Stimulated activated naive CD4-positive, alpha-beta T cell treated with Interleukin-2 at 50 U/mL for 16 hours (primary cell): Measurements from ENCODE around the gene ACSBG1.

ENCODE experiments used
- DNase-seq: peaks from one replicate; lab custom pipeline; 2025; lab: John Stamatoyannopoulos, UW

ACSBG1 gene

GRCh38 chr15:78222745-78223395 lies 11.5 kb downstream of the ACSBG1 start:
- no peak for DNase-seq

- no peak for DNase-seq
Observed at GRCh38 chr15:78220713-78221112, 13.7 kb downstream of the ACSBG1 start.

GRCh38 chr15:78216276-78217104 lies 17.9 kb downstream of the ACSBG1 start:
- DNase-seq, result no peak

GRCh38 chr15:78213956-78214355 lies 20.4 kb downstream of the ACSBG1 start:
- DNase-seq, result no peak

DNA sequence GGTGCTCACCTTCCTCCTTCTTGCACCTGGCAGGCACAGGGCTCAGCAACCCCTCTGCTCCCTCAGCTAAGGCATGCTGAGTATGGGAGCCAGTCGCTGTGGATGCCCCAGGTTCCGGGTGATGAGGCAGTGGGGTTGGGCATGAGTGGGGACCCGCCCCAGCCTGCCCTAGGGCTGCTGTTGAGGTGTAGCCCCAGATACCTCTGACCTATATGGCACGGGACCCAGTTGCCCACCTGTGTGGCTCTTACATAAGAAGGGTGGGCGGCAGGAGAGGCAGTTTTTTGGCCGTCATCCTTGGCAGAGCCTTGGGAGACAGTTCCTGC lies 21.0 kb downstream of the ACSBG1 start:
- DNase-seq, result no peak

DNA sequence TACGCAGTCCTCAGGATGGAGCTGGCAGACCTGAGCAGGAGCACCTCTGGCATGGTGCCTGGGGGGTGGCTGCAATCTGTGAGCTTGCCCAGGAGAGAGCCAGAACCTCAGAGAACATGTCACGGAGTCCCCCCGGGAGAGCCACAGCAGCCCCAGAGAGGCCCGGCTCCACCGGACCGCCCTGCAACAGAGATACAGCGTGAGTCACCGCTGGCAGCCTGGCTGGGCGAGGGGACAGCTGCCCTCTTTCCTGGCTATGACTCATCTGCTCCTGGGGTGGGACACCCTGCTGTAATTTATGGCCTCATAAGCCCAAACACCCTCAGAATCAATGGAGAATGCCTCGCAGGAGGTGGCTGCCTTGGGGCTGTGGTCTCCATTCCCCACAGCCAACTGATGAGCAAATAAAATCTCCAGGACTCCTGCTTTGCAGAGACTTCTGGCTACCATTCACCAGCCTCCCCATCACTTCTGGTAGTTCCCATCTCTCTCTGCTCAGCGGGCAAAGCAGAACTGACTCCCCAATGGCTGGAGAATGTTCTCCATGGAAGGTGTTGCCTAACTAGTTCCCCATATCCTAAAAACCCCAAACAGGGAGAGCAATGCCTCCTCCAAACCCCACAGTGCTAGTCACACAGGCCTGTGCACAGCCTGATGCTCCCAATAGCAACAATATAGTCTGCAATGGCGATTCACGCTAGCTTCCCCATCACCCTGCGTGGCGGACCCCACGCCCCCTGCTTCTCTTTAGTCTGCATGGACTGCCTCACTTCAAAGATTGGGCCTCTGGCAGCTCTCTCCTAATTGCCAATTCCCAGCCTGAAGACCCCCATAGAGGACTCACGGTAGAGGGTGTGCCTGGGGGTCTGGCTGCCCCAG lies 21.6 kb downstream of the ACSBG1 start:
- DNase-seq, result no peak

- no peak for DNase-seq
Observed at GRCh38 chr15:78212008-78212407, 22.4 kb downstream of the ACSBG1 start.

DNA sequence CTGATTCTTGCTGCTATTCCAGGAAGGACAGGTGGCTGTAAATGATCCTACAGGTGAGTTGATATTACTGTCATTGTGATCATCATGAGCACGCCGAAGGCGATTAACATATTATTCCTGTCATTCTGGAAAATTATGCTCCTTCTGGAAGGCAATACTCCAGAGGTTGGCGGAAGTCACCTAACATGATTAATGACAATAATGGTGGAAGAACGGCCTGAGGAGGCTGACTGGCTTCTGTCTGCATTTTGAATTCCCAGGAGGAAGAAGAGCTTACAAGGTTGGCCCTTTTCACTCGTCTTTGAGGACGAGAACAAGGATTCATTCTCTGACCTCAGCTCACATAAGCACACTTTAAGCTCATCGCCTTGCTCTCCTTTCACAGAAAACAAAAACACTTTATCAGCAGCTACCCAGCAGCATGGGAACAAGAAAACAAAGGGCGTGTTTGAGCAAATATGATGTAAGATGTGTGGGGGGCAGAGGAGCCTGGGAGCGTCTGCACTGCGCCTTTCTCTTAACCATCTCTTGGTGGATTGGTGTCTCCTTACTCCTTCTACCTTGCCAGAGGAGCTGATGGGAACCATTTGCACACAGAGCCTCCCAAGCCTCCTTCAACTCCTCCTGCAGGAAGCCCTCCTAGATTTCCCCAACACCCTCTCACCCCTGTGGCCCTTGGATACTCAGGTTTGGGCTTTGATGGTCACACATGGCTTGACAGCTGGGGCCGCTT lies 23.0 kb downstream of the ACSBG1 start:
- DNase-seq, result no peak

DNA sequence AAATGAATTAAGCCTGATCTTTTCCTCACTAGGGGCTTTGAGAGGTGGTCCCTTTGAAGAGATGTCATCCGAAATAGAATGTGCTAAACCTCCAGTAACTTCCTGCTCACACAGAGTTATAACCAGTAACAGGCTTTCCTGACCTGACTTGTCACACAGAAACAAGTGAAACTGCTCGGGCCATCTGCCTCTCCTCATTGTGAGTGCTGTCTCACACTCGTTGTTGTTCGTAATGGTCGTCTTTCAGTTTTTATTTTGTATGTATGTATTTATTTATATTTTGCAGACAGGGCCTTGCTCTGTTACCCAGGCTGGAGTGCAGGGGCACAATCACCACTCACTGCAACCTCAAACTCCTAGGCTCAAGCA lies 24.0 kb downstream of the ACSBG1 start:
- no peak for DNase-seq

GRCh38 chr15:78209646-78210348 lies 24.6 kb downstream of the ACSBG1 start:
- no peak for DNase-seq

GRCh38 chr15:78208887-78209645 lies 25.3 kb downstream of the ACSBG1 start:
- DNase-seq, result no peak

DNA sequence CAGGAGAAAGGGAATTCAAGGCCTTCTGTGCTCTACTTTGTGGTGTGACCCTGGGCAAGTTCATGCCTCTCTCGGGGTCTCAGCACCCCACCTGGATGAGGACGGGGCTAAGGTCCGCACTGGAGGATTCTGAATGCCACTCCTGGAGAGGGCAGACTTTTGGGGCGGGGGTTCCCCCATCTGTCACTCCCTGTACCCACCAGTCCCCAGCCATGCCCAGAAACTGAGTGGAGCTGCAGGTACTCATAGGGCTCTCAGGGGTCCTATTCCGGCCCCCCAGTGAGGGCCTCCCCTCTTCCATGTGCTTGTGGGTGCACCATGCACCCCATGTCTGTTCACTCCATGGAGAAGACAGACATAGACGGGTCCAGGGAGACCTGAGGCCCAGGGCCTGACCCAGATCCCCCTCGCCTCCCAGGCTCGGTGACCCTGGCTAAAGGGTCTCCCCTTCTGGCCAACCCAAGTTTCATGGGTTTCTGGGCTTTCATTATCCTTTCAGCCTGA lies 26.0 kb downstream of the ACSBG1 start:
- DNase-seq, result no peak

- DNase-seq, result no peak
Observed at GRCh38 chr15:78207641-78208340, 26.6 kb downstream of the ACSBG1 start.

- DNase-seq, result no peak
Observed at GRCh38 chr15:78207110-78207458, 27.3 kb downstream of the ACSBG1 start.

- no peak for DNase-seq
Observed at GRCh38 chr15:78206326-78207109, 27.8 kb downstream of the ACSBG1 start.

- DNase-seq, result no peak
Observed at GRCh38 chr15:78205856-78206255, 28.5 kb downstream of the ACSBG1 start.

- no peak for DNase-seq
Observed at GRCh38 chr15:78205337-78205736, 29.0 kb downstream of the ACSBG1 start.

DNA sequence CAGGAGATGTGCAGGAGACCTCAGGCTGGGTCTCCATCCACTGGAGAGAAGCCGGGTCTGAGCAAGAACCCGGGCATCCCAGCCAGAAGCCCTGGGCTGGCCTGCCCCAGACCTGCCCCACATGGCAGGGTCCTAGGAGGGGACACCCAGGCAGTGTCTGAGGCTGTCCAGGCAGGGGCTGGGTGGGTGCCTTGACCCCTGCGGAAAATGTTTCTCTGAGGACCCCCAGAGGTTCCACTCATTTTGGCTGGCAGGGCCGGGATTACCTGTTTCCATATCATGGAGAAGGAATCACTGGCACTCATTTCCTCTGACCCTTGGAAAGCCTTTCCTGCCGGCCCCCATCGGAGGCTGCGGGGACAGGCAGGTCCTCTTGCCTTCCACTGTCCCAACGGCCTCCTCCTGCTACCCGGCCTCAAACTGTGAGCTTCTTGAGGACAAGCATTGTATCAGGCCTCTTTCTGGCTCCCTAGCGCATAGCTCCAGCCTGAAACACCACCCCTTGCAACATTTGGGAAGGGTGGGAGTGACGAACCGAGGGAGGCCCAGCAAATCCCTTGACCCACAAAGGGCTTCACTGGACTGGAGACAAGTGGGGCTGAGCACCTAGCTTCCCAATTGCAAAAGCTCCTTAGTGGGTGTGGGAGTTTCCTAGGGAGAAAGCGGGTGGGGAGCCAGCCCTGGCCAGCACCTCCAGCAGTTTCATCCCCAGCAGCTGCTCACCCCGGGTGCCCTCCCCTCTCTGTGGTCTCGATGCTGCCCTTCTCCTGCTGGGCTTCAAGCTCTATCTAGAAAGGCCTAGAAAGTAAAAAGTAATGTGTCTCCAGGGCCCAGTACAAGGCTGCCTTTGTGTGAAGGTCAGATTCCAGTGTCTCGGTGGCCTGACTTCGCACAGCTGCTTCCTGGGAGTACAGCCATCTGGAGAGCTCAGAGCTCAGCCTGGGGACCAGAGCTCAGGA lies 29.7 kb downstream of the ACSBG1 start:
- DNase-seq, result no peak
